SW 1271 (cell line): ENCODE data around the gene MPDU1.

Experiments
- DNase-seq, 2 experiments: peaks; one replicate each; lab custom pipeline; 2025; lab: John Stamatoyannopoulos, UW

MPDU1 gene

DNA sequence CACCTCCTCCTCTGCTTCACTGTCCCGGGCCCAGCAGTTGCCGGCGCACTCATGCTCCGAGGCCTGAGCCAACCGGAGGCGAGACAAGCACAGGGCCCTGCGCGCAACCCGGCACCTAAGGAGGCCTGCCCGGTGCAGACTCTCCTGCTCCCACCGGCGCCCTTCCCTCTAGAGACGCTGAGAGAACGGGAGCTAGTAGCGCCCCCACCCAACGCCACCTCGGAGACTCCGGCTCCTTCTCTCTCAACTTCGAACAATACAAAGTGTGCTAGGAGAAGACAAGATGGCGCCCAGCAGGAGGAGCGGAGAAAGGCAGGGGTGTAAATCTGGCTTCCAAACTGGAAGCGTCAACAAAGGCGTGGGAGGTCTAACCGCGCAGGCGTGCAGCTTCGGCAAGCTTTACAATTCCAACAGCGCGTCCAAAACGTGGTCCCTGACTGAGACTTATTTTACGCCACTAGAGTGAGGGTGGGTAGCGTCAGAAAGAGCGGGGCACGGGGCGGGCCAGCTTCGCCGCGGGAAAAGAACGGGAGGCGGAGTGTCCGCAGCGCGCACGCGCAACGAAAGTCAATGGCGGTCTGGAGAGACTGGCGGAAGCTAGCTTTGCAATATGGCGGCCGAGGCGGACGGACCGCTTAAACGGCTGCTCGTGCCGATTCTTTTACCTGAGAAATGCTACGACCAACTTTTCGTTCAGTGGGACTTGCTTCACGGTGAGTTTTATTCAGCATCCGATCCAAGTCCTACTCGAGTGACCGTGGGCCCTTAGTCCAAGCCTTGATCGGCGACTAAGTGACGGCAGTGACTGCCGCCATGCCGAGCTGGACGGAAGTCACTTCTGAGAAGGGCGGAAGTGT, at the start of gene MPDU1:
TSS of gene MPDU1 (plus strand) at position 600 of the 857 bp plus-strand sequence. CDS start at position 611, 11 bp downstream.
- DNase-seq: peak; percentile 61 to 92

GRCh38 chr17:7538050-7538449, 45.6 kb upstream of the MPDU1 start:
- DNase-seq: no peak

DNA sequence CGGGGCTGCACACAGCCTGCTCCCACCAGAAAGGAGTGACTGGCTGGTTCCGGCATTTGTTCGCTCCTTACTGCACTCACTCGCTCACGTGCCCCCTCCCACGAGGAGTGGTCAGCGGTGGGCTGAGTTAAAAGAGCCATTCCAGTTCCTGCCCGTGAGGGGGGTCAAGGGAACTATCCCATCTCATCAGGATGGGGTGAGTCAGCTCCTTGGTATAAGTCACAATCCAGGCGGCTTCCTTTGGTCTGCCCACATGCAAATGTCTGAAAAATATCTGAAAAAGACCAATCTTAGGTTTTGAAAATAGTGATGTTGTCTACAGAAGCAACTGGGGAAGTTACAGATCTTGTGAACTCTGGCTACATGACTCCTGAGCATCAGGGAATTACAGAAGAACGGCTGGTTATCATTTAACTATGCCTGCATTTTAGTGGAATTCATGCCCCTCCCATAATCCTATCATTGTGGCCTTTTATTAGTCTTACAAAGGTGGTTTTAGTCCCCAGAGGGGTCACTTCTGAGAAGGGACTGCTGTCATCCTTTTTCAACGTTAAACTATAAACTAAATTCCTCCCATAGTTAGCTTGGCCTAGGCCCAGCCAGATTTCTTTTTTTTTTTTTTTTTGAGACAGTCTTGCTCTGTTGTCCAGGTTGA, 44.6 kb upstream of the MPDU1 start:
- no peak for DNase-seq

DNA sequence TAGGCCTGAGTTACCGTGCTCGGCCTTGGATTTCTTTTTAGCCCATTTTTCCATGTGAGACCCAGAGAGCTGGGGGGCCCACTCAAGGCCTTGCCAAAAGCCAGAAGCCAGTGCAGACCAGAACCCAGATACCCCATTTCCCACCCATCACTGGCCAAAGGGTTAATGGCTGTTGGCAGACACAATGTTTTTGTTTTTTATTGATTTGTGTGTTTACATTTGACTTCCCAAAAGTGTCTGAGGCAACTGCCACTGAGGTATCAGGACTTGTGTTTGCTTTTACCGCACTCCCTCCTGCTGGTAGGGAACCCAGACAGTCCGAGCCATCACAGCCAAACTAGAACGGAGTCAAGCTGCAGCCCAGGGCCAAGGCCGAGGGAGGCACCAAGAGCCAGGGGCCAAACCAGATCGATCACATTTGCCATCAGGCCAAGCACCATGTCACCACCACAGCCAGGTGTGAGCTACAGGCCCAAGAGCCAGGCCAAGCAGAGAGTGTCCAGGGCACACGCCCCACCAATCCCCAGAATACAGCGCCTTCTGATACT, 42.5 kb upstream of the MPDU1 start:
- no peak for DNase-seq

DNA sequence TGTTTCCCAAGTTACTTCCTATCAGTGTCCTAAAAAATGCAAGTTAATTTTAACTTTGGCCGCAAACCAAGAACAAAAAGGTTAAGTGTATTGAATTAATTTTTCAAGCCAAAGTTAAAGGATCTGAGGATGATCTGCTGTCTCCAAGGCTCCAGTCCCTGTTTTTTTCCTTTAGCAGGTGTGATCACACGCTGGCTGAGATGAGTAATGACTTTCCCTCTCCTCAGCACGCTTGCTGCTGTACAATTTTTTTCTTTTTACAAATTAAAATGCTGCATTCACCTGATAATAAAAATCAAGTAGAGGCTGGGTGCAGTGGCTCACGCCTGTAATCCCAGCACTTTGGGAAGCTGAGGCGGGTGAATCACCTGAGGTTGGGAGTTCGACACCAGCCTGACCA, 38.7 kb upstream of the MPDU1 start:
- DNase-seq: no peak

GRCh38 chr17:7548585-7549400, 34.9 kb upstream of the MPDU1 start, which contains the start of gene TNFSF12:
Gene TNFSF12, plus strand, starts transcription at chr17:7549058. Its CDS starts 96 bp downstream, at chr17:7549154.
- DNase-seq: no peak

- no peak for DNase-seq
These were observed 34.1 kb upstream of the MPDU1 start for GRCh38 chr17:7549401-7550055.

DNA sequence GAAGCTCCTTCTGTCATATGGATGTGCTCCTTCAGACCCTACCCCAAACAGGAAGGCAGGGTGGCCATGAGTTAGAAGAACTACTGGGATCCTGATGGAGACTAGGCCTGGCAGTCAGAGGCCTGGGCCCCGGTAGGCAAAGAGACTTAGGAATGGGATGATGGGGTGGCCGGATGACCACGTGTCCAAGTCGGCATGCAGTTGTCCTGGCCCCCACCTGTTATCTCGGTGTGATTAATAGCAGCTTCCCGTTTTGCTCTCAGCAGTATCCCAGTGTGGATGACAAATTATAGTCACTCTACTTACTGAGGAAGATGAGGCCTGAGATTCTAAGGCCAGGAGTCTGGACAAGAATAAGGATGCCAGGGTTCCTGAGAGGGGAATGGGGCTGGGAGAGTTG, 33.3 kb upstream of the MPDU1 start:
- DNase-seq: no peak

GRCh38 chr17:7551396-7551795, 32.3 kb upstream of the MPDU1 start:
- DNase-seq: no peak

- DNase-seq: no peak
These were observed 31.0 kb upstream of the MPDU1 start for GRCh38 chr17:7552621-7553051.

- no peak for DNase-seq
These were observed 30.3 kb upstream of the MPDU1 start for GRCh38 chr17:7553356-7553755.

DNA sequence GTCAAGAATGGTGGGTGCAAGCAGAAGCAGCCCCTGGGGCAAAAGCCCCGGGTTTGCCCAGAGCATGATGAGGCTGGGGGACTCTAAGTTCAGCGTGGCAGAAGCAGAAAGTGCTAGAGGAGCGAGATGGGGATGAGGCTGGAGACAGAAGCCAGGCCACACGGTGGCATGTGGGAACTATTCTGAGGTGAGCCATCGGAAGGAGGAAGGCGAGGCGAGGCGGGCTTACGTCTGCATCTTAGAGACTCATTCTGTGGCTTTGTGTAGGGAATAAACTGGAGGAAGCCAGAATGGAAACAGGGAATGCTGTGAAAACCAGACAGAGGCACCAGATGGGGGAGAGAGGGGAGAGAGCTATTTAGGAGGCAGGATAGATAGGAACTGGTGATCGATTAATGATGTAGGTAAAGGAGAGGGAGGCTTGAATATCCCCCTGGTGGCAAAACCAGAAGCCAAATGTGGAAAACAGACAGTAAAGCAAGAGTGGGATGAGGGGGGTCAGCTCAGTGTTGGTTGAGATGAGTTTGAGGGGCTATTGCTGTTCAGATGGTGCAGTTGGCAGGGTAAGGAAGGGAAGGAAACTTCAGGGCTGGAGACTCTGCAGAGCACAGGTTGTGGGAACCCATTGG, 28.2 kb upstream of the MPDU1 start:
- no peak for DNase-seq

GRCh38 chr17:7556627-7557026, 27.0 kb upstream of the MPDU1 start:
- DNase-seq: no peak

GRCh38 chr17:7557147-7557764, 26.4 kb upstream of the MPDU1 start:
- DNase-seq: no peak

DNA sequence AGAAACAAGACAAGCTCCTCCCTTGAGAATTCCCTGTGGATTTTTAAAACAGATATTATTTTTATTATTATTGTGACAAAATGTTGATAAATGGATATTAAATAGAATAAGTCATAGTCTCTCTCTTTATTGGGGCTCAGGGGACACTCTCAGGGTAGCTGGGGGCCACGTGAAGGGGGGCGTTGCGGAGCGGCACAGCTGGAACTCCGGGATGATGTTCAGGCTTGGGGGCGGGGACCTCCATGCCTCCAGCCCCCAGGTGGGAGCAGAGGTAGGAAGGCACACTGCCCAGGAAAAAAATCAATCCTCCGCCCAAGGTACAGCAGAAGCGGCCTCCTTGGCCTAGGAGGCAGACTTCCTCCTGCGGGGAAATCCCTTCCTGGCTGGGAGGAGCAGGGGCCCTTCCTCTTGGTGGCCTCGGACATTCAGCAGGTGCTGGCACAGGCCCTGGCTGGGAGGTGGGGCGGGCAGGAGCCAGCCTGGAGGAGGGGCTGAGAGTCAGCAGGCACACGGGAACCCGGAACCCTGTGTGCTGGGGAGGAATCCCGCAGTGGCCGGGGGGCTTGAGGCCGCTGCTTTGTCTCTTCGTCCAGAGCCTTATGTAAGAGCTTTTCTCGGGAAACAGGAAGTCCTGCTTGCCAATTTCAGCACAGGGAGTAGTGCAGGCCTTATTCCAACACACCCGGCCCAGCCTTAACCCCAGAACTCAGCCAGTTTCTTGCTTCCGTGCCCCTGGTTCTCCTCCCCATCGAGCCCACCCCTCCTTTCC, 25.7 kb upstream of the MPDU1 start:
- no peak for DNase-seq

DNA sequence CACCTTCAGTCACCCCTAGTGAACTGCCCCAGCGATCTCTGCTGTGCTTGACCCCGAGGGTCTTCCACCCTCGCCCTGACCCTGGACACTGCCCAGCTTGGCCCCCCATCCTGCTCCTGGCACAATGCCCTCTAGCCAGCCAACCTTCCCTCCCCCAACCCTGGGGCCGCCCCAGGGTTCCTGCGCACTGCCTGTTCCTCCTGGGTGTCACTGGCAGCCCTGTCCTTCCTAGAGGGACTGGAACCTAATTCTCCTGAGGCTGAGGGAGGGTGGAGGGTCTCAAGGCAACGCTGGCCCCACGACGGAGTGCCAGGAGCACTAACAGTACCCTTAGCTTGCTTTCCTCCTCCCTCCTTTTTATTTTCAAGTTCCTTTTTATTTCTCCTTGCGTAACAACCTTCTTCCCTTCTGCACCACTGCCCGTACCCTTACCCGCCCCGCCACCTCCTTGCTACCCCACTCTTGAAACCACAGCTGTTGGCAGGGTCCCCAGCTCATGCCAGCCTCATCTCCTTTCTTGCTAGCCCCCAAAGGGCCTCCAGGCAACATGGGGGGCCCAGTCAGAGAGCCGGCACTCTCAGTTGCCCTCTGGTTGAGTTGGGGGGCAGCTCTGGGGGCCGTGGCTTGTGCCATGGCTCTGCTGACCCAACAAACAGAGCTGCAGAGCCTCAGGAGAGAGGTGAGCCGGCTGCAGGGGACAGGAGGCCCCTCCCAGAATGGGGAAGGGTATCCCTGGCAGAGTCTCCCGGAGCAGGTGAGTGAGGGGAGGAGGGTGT, 24.9 kb upstream of the MPDU1 start, which contains the start of gene TNFSF13:
TSS of gene TNFSF13 (plus strand) at position 207 of the 776 bp plus-strand sequence. CDS start at position 497, 290 bp downstream.
- no peak for DNase-seq

GRCh38 chr17:7559320-7560171, 24.1 kb upstream of the MPDU1 start:
- no peak for DNase-seq
